KBM-7 (cell line): ENCODE results near the gene GDPD4.
A peak's percentile ranks its signal among the peaks of the same experiment; 100 is the strongest.

Source experiments
- DNase-seq: peaks from one replicate; pipeline ENCODE4 v3.0.0-alpha.2; 2015
- in situ Hi-C: fragments of 300-500 bp; cut with MboI; formaldehyde crosslinking; loops from 2 replicates; pipeline ENCODE4 v1.14.3; 2020; ENCODE audit warnings: low sequenced_read_pairs, low pct_unique_long_range_greater_than_20kb, mixed read lengths

Gene GDPD4

GRCh38 chr11:77183431-77183984 is 118.0 kb downstream of the GDPD4 start:
- no peak for DNase-seq
- in situ Hi-C loops = loop anchor here (10.0 kb wide), 1 partner anchor 59 kb away; the partner anchor contains the start of gene MYO7A

- no peak for DNase-seq
- in situ Hi-C loops = loop anchor here (10.0 kb wide), 1 partner anchor 58 kb away; the partner anchor contains the start of gene MYO7A
Measured at GRCh38 chr11:77182542-77183430, 118.7 kb downstream of the GDPD4 start.

GRCh38 chr11:77181799-77182541 is 119.5 kb downstream of the GDPD4 start:
- no peak for DNase-seq
- in situ Hi-C loops = loop anchor here (10.0 kb wide), 1 partner anchor 57 kb away; the partner anchor contains the start of gene MYO7A

- in situ Hi-C loops = loop anchor here (10.0 kb wide), 1 partner anchor 56 kb away; the partner anchor contains the start of gene MYO7A
- DNase-seq = no peak
Measured at GRCh38 chr11:77181226-77181625, 120.3 kb downstream of the GDPD4 start.

GRCh38 chr11:77180346-77180745 is 121.1 kb downstream of the GDPD4 start:
- in situ Hi-C loops = loop anchor here (10.0 kb wide), 1 partner anchor 56 kb away; the partner anchor contains the start of gene MYO7A
- no peak for DNase-seq

GRCh38 chr11:77179681-77180080 is 121.8 kb downstream of the GDPD4 start:
- no peak for DNase-seq
- in situ Hi-C loops = loop anchor here (10.0 kb wide), 1 partner anchor 55 kb away; the partner anchor contains the start of gene MYO7A

- no peak for DNase-seq
- in situ Hi-C loops = no loop called here
Measured at GRCh38 chr11:77179048-77179447, 122.4 kb downstream of the GDPD4 start.

- in situ Hi-C loops = no loop called here
- no peak for DNase-seq
Measured at GRCh38 chr11:77178150-77178549, 123.3 kb downstream of the GDPD4 start.

- DNase-seq = no peak
- in situ Hi-C loops = no loop called here
Measured at GRCh38 chr11:77176996-77177395, 124.5 kb downstream of the GDPD4 start.

- peak; percentile 69 for DNase-seq
- in situ Hi-C loops = no loop called here
Measured at GRCh38 chr11:77175869-77176539, 125.5 kb downstream of the GDPD4 start.

- in situ Hi-C loops = no loop called here
- DNase-seq = no peak
Measured at GRCh38 chr11:77175021-77175842, 126.3 kb downstream of the GDPD4 start.

- in situ Hi-C loops = no loop called here
- no peak for DNase-seq
Measured at GRCh38 chr11:77174559-77174958, 126.9 kb downstream of the GDPD4 start.

- DNase-seq = no peak
- in situ Hi-C loops = no loop called here
Measured at GRCh38 chr11:77173494-77173893, 128.0 kb downstream of the GDPD4 start.

- in situ Hi-C loops = no loop called here
- no peak for DNase-seq
Measured at GRCh38 chr11:77172666-77172982, 128.9 kb downstream of the GDPD4 start.

- in situ Hi-C loops = no loop called here
- no peak for DNase-seq
Measured at GRCh38 chr11:77171885-77172665, 129.4 kb downstream of the GDPD4 start.

GRCh38 chr11:77171254-77171653 is 130.2 kb downstream of the GDPD4 start:
- DNase-seq = no peak
- in situ Hi-C loops = no loop called here

- DNase-seq = no peak
- in situ Hi-C loops = no loop called here
Measured at GRCh38 chr11:77170107-77170506, 131.4 kb downstream of the GDPD4 start.

- in situ Hi-C loops = no loop called here
Measured at GRCh38 chr11:77167791-77168190, 133.7 kb downstream of the GDPD4 start.

More at GRCh38 chr11:77167791-77168190, 133.7 kb downstream of the GDPD4 start:
- no peak for DNase-seq
